CD4-positive, alpha-beta T cell treated with Interleukin-21 for 1 hour (primary cell): ENCODE results near the gene ATG14.
"Not testable (repeated sequence)": the region's sequence is repeated elsewhere in the genome, so short reads cannot be mapped to it uniquely, and the experiment has no call there.

ENCODE experiments used
- DNase-seq: peaks from one replicate; pipeline ENCODE4 v3.0.0-alpha.2; 2020

The ATG14 gene

DNA sequence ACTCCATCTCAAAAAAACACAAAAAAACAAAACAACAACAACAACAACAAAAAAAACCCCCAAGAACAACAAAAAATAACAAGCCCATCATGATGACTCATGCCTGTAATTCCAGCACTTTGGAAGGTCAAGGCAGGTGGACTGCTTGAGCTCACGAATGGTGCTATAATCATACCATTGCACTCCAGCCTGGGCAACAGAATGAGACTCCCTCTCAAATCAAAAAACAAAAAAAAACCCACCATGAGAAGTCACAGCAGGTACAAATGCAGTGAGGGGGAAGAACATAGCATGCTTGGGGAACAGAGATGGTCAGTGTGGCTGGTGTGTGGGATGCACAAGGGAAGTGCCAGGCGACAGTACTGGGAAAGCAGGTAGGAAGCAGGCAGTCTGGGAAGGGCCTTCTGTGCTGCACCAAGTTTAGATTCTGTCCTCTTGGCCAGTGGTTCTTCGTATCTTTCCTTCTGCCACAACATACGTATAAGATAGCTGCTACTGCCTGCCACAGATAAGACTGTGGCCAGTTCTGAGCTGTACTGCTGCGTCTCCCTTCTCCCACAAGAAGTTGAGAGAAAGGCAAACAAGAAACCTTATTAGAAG is 28.0 kb downstream of the ATG14 start:
- DNase-seq, result no peak

DNA sequence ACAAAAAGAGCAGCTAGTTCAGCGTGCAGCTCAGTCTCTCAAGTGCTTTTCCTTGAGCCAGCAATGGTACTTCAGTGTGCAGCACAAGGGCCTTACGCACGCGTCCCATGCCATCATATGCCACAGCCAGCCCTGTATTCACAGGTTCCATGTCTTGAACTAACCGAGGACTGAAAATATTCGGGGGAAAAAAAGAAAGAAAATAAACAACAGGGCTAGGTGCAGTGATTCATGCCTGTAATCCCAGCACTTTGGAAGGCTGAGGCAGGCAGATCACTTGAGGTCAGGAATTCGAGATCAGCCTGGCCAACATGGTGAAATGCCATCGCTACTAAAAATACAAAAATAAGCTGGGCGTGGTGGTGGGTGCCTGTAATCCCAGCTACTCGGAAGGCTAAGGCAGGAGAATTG is 28.6 kb downstream of the ATG14 start:
- not testable (repeated sequence) for DNase-seq

DNA sequence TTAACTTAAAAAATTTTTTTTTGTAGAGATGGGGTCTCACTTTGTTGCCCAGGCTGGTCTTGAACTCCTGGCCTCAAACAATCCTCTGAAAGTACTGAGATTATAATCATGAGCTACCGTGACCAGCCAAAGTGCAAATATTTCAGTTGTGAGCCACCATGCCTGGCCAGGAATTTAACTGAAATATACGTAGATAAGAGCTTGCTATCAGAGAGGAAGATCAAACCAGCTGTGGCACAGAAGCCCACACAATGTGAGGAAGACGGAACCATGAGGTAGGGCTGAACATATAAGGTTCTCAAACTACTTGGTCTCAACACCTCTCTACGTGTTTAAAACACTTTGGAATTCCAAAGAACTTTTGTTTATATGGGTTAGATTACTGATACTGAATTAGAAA is 29.1 kb downstream of the ATG14 start:
- DNase-seq, result no peak

DNA sequence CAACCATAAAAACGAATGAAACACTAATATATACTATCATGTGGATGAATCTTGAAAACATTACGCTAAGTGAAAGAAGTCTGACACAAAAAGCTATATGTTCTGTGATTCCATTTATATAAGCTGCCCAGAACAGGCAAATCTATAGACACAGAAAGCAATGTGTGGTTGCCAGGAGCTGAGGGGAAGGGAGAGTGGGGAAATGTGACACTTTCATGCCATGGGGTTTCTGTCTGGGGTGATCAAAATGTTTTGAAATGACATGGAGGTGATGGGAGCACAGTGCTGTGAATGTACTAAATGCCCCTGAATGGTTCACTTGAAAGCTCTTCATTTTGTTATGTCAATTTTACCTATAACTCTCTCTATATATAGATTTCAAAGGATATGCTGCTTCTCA is 30.1 kb downstream of the ATG14 start:
- no peak for DNase-seq

DNA sequence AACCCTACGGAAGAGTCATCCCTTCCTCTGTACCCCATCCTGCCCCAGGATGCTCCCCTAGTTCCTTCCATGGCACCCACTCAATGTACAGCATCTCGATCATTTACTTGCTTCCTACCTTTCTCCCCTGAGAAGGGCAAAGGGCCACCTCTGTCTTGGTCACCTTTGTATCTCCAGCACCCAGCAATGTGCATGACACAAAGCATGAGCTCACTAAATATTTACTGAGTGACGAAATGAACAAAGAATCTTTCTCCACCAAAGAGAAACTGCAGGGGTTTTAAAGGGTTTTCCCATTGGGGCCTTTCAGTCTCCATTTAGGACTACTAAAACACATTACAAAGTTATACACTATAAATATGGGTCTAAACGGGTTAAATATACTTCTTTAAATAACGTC is 30.6 kb downstream of the ATG14 start:
- DNase-seq, result no peak

DNA sequence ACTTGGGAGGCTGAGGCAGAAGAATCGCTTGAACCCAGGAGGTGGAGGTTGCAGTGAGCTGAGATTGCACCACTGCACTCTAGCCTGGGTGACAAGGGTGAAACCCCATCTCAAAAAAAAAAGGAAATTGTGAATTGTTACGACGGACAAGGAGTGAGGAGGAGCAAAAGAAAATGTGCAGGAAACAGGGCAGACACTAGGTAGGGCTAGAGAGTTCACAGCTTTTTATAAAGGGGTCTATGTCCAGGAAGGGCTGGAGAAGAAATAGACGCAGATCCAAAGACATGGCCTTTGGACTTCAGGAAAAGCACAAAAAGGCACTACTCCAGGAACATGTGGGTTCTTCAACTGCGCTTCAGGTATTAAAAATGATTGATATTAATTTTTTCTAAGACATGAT is 34.4 kb downstream of the ATG14 start:
- DNase-seq, result no peak

DNA sequence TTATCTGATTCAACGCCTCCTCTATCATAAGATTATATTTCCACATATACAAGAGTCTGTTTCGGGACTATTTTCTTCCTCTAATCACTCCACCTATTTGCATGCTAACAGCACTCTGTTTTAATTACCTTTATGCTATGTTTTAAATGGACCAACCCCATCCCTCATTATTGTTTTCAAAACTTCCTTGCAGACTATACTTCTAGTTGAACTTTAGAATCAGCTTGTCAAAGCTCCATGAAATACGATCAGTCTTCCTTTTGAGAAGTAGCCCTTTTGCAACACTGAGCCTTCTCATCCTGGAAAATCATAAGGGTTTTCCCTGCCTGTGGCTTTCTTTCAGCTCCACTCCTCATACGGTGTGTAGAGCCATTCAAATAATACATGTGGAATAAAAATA is 36.9 kb downstream of the ATG14 start:
- no peak for DNase-seq

DNA sequence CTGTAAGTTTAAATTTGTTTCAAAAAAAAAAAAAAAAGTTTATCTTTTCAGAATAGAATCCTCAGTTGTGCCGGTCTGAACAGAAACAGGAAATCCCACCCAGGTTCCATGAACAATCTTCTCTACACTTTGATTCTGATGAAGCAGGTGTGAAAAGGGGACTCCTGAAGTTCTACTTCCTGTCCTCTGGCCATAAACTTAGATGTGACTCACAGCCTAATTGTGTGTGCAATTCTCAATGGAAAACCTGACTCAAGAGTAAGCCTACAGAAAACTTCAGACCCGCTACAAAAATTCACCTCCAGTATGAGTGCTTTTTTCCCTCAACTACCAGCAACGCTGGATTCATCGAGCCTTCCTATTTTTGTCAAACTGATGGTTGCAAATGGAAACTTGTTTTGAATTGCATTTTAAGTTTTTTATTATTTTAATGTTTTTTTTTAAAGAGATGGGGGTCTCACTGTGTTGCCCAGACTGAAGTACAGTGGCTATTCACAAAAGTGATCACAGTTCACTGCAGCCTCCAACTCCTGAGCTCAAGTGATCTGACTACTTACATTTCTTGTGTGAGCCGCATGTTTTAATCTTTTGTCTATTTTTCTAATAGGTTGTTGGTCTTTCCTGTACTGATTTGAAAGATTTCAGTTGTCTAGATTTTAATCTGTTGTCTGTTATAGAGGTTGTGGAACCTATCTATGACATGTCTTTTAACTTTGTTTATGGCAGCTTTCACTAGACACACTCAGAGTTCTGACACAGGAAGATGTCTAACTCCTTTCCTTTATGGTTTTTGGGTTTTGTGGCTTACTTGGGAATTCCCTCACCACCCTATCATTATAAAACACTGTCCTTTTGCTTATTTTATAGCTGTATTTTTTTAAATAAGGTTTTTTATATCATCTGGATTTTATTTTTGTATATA is 37.6 kb downstream of the ATG14 start:
- DNase-seq, result peak; percentile 72

DNA sequence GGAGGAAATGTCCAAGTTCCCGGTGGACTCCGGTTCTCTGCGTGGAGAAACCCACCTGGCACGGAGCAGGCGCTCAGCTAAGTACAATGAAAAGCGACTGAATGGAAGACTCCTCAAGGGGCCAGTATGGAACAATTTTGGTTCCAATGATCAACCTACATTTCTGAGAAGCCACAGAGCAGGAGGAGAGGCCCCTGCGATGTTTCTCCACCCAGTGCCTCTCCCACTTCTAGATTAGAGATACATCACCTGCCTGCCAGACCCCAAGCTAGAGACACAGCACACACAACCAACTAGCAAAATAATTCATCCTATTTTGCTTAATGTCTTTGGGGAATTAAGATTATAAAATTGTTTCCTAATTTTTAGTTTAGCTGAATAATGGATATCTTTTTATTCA is 38.8 kb downstream of the ATG14 start:
- no peak for DNase-seq

DNA sequence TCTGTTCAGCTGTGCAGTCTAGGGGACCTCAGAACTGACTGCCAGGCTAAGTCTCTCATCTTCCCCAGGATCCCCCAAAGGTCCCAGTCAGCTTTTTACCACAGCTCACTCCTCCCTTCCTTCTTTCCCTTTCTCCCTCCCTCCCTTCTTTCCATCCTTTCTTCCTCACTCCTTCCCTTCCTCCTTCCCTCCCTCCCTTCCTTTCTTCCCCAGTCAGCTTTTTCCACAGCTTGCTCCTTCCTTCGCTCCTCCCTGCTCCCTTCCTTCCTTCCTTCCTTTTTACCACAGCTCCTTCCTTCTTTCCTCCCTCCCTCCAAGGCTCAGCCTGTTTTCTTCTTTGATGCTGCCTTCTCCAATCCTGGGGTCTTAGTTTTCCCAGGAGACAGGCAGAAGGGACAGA is 39.2 kb downstream of the ATG14 start:
- DNase-seq, result no peak

DNA sequence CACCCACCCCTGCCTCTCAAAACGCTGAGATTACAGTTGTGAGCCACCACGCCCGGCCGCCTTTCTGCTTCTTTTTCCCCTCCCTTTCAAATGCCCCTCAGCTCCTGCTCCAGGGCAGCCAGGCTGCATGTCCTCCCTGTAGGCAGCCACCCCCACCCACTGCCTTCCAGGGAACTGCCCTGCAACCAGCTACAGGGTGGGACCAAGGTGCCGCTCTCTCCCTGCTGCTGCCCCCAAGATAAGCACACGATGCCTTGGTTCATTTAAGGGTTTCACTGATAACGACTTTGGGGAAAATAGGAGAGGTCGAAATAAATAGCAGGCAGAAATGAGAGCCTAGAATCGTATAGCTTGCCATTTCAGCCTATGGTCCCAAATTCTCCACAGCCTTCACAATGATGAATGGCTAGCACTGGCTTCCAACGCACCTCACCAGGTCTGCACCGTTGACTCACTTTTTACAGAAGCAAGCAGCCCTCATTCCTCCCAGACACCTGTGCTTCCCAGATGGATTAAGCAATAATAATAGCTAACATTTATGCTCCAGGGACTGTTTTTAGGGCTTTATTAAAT is 40.7 kb downstream of the ATG14 start:
- DNase-seq, result no peak

DNA sequence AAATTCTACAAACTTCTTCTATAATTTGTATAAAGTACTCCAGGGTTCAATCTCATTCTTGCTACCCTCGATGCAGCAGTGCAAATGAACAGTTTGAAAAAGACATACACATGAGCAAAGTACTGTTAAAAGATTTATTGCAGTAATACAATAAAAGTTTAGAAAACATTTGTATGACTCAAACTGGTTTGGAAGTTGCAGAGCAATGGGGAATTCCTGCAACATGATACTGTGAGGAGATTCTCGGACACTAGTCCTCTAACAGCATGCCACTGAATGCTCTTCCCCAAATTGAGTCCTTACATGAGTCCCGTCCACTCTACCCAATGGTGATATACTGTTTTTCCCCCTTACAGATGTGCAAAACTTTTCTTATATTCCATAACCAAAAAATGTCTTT is 45.4 kb downstream of the ATG14 start:
- no peak for DNase-seq

DNA sequence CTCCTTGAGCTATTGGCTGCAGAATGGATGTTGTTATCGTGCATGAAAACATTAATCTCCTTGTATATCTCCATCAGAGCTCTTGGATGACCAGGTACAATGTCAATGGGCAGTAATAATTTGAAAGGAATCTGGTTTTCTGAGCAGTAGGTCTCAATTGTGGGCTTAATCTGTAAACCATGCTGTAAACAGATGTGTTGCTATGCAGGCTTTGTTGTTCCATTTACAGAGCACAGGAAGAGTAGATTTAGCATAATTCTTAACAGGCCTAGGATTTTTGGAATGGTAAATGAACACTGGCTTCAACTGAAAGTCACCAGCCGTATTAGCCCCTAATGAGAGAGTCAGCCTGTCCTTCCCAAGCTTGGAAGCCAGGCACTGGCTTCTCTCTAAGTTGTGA is 50.4 kb downstream of the ATG14 start:
- DNase-seq, result no peak

DNA sequence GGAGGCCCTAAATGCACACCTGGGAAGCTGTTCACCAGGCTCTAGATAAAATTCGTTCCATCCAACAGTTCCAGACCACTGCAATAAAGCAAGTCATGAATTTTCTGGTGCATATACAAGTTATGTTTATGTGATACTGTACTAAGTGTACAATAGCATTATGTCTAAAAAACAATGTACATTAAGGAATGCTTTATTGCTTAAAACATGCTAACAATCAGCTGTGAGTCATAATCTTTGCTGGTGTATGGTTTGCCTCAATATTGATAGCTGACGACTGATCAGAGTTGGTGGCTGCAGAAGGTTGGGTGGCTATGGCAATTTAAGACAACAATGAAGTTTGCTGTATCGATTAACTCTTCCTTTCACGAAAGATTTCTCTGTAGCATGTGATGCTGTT is 52.3 kb downstream of the ATG14 start:
- DNase-seq, result no peak

DNA sequence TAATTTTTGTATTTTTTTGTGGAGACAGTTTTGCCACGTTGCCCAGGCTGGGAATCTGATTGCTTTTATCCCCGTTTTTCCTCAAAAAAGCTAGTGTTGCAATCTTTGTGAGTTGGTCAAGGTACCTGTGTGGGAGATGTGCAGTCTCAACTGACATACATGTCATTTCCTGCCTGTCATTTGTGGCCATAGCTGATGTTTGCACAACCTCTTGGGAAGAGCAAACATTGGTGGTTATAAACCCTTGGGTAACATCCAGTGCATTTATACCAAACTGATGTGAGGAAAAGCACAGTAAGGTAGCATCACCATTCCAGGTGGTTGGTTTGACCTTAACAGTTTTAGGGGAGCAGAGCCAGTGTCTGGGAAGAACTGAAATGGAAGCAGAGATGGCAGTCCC is 54.7 kb downstream of the ATG14 start:
- no peak for DNase-seq

DNA sequence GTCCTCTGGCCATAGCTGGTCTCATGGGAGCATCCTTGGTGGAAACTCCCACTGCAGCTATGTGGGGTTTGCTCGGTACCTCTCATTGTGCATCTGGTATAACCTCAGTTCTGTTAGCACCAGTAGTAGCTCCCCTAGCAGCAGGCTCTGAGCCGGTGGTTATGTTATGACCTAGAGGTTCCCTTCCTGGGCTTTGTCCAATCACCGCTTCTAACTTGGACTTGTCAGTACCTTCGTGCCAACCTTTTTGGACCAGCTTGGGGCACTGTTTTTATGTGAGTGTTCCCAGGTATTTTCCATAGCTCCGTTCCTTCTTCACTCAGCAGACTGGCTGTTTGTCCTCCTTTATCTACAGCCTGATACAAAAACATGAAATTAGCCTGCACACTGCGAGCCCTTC is 55.7 kb downstream of the ATG14 start:
- DNase-seq, result no peak

DNA sequence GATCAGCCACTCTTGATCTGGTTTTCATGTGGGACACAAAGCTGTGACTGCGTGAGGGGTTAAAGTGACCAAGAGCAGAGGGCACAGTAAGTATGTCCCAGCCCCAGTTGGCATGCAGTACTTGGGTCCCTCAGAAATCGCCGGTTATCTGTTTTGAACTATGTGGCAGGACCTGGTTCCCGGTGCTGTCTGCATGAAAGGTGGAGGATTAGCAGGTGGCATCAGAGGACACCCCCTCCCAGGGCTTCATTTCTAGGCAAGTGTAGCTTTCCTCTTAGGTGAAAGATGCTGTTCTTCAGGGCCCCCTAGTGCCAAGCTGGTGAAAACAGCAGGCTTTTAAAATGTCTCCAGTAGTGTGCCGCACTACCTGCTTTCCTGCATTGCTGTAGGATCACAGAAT is 57.1 kb downstream of the ATG14 start:
- DNase-seq, result peak; percentile 84

DNA sequence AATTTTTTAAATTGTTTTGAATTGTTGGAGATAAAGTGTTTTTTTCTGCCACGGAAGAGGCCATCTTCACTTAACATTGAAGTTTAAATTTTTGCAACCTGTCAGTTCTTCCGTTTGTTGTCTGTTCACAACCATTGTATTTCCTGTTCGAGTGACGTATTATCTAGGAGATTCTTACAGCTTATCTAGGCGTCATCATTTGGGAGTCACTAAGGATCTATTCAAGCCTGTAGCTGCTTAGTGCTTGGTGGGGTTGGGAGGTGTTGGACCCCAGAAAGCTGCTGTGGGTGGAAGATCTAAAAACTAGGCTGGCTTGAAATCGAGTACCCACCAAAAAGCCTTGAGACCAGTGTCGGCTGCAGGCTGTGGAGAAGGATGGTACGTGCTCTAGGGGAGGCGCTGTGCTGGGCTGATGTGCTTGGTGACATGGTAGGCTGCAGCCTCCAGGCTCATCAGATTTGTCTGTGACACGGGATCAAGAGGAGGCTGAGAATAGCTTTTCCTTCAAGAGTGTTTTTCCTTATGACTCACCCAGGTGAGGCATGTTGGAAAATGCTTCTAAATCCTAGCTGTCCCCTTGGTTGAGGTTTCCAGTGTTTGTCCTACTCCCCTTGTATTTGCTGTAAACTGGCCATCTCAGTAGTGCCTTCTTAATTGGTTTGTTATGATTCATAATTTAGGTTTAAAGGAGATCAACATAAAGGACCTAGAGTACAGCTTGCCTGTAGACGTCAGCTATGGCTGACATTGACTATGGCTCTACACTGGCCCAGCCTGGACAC is 57.8 kb downstream of the ATG14 start:
- peak; percentile 51 for DNase-seq

DNA sequence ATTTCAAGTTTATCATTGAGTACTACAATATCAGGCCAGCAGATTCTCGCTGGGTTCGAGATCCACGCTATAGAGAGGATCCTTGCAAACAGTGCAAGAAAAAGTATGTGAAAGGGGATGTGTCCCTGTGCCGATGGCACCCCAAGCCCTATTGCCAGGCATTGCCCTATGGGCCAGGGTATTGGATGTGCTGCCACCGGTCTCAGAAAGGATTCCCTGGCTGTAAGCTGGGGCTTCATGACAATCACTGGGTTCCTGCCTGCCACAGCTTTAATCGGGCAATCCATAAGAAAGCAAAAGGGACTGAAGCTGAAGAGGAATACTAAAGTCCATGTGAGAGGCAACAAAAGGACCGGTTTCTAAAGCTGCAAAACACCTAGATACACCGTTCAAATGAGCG is 59.4 kb downstream of the ATG14 start:
- DNase-seq, result no peak

DNA sequence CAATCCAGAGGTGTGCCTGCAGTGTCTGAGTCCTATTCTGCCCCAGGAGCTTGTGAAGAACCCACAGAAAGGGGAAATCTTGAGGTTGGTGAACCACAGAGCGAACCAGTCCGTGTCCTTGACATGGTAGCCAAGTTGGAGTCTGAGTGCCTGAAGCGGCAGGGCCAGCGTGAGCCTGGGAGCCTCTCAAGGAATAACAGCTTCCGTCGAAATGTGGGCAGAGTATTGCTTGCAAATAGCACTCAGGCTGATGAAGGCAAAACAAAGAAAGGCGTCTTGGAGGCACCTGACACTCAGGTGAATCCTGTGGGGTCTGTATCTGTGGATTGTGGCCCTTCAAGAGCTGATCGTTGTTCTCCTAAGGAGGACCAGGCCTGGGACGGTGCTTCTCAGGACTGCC is 60.5 kb downstream of the ATG14 start:
- DNase-seq, result no peak

DNA sequence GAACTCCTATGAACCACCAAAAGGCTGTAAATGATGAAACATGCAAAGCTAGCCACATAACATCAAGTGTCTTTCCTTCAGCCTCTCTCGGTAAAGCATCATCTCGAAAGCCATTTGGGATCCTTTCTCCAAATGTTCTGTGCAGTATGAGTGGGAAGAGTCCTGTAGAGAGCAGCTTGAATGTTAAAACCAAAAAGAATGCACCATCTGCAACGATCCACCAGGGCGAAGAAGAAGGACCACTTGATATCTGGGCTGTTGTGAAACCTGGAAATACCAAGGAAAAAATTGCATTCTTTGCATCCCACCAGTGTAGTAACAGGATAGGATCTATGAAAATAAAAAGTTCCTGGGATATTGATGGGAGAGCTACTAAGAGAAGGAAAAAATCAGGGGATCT is 61.2 kb downstream of the ATG14 start:
- DNase-seq, result no peak

DNA sequence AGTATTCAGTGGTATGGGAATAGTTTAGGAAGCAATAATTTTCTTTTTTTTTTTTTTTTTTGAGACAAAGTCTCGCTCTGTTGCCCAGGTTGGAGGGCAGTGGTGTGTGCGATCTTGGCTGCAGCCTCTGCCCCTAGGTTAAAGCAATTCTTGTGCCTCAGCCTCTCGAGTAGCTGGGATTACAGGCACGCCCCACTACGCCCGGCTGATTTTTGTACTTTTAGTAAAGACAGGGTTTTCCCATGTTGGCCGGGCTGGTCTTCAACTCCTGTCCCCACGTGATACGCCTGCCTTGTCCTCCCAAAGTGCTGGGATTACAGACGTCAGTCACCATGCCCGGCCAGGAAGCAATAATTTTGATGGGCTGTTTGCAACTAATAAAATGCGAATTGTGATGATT is 62.1 kb downstream of the ATG14 start:
- no peak for DNase-seq

DNA sequence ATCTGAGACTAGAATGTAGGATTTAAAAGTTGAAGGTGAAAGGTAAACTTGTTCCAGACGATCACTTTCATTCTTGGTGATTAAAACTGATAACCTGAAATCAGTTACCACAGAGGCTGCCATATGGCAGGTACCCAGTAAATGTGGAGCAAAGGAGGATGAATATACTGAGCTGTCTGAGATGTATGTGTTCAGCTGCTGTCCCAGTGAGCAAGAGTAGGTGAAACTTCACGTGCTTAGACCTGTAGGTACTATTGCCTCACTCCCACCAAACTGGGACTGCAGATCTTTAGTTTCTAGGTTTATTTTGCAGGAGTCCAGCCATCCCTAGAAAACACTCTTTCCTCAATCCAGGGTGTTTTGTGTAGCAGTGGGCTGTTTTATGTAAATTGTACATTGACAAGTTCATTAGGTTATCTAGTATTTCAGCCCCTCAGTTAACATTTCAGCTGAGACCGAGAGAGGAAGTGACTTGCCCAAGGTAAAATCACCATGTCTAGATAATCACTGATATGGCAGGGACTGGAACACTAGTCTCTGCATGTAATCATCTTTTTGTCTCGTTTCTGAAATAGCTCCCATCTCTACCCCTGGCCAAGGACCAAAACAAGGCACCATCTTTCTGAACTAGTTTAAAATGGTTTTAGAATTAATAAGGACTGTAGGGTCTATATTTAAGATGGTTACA is 62.7 kb downstream of the ATG14 start:
- DNase-seq, result no peak
